Smooth muscle cell (in vitro differentiated cells): ENCODE results near the gene VSNL1. TPM values are rescaled to one million over a fixed set of nuclear protein-coding genes. Genes with fewer than 3 reads are reported as not detected.

Experiments used
- DNase-seq: peaks from one replicate; lab custom pipeline; 2025; ENCODE audit not compliant: unreplicated experiment; lab: John Stamatoyannopoulos, UW
- H2AFZ ChIP-seq: fragments of 200-600 bp; sonication (generic); 2 replicates; pipeline ENCODE4 v1.6.0; 2016; ENCODE audit warnings: antibody characterized with exemption, low read depth, mild to moderate bottlenecking
- H3F3A ChIP-seq: fragments of 200-600 bp; sonication (generic); 2 replicates; pipeline ENCODE4 v1.6.0; 2017; ENCODE audit warnings: antibody characterized with exemption, low read depth
- H3K27ac ChIP-seq: fragments of 200-600 bp; sonication (generic); 2 replicates; pipeline ENCODE4 v1.5.1; 2016; ENCODE audit warnings: low read depth, mild to moderate bottlenecking
- H3K27me3 ChIP-seq: fragments of 200-600 bp; sonication (generic); 2 replicates; pipeline ENCODE4 v1.6.1; 2016; ENCODE audit warnings: low read depth, mild to moderate bottlenecking
- H3K36me3 ChIP-seq: fragments of 200-600 bp; sonication (generic); 2 replicates; pipeline ENCODE4 v1.5.1; 2016; ENCODE audit warnings: low read depth
- H3K4me1 ChIP-seq: fragments of 200-600 bp; sonication (generic); 2 replicates; pipeline ENCODE4 v1.5.1; 2016; ENCODE audit warnings: low read depth
- H3K4me2 ChIP-seq: fragments of 200-600 bp; sonication (generic); 2 replicates; pipeline ENCODE4 v1.6.0; 2016; ENCODE audit warnings: mild to moderate bottlenecking
- H3K4me3 ChIP-seq: fragments of 200-600 bp; sonication (generic); 2 replicates; pipeline ENCODE4 v1.5.1; 2016; ENCODE audit warnings: mild to moderate bottlenecking
- H3K79me2 ChIP-seq: fragments of 200-600 bp; sonication (generic); 2 replicates; pipeline ENCODE4 v1.6.0; 2016; ENCODE audit warnings: low read depth, mild to moderate bottlenecking
- H3K9ac ChIP-seq: fragments of 200-600 bp; sonication (generic); 2 replicates; pipeline ENCODE4 v1.6.0; 2016; ENCODE audit warnings: low read depth
- H3K9me3 ChIP-seq: fragments of 200-600 bp; sonication (generic); replicated peaks from 2 replicates; pipeline ENCODE4 v1.5.1; 2016; ENCODE audit warnings: low read depth
- H4K20me1 ChIP-seq: fragments of 200-600 bp; sonication (generic); 2 replicates; pipeline ENCODE4 v1.6.0; 2016; ENCODE audit warnings: low read depth
- CTCF ChIP-seq: fragments of 200-600 bp; sonication (generic); IDR thresholded peaks from 2 replicates; pipeline ENCODE4 v1.5.1; 2017; ENCODE audit warnings: borderline replicate concordance, mild to moderate bottlenecking, antibody characterized with exemption; ENCODE audit not compliant: insufficient read depth, poor library complexity, severe bottlenecking
- WGBS: methylation state at CpG from one replicate; pipeline ENCODE4 v1.1.7; 2016; ENCODE audit warnings: low lambda C conversion rate; 5-methylcytosine and 5-hydroxymethylcytosine counted together
- polyA plus RNA-seq: library from polyadenylated mRNA; unstranded; fragments of >200 nt; fragmentation: Nextera tagmentation; extraction: Ambion mirVana; gene quantifications from 2 replicates; pipeline ENCODE4 v1.2.1, GENCODE V29; 2016
- total RNA-seq: library from RNA; depleted of rRNA; stranded (reverse); fragments of >200 nt; gene quantifications from 2 replicates; pipeline ENCODE4 v1.2.3, GENCODE V29; 2014

The VSNL1 gene
- total and polyA plus RNA-seq, 2 experiments from 2014 or later: 2.8 to 4.5 TPM

GRCh38 chr2:17594533-17595401 lies 54.3 kb downstream of the VSNL1 start:
- H4K20me1 ChIP-seq: no peaks in the 10 kb centered on the region
- H3K9me3 ChIP-seq: no peaks in the 10 kb centered on the region
- H3F3A ChIP-seq: peaks cover 3% of the 10 kb centered on the region
- H3K27ac ChIP-seq: peak overlapping the region; percentile 61
- H3K36me3 ChIP-seq: no peaks in the 10 kb centered on the region
- H3K4me3 ChIP-seq: no peak overlapping the region
- 42% methylated on average over 7 of the region's 7 CpGs for WGBS
- TF ChIP-seq CTCF: no peak
- peaks cover 4% of the 10 kb centered on the region for H3K4me1 ChIP-seq
- H3K79me2 ChIP-seq: no peaks in the 10 kb centered on the region
- no peak overlapping the region for H3K9ac ChIP-seq
- H3K4me2 ChIP-seq: peak overlapping the region; percentile 33
- no peak for DNase-seq
- H2AFZ ChIP-seq: no peak overlapping the region
- no peaks in the 10 kb centered on the region for H3K27me3 ChIP-seq

DNA sequence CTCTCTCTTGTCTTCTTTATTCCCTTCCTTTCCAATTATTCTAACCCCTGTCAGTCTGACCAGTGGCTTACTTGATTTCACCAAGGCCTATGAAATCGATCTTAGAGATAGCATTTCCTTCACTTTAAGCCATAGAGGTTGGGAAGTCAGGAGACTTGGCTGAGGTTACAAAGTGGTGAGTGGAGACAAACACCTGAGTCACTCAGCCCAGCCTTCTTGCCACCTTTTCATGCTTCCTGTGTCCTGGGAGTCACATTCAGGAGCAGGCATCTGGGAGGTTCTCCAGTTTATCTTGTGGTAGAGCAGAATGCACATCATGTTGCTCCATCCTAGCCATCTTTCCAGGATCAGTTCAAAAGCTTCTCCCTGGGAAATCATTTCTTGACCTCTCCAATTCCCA lies 59.1 kb downstream of the VSNL1 start:
- Histone ChIP-seq H3F3A (no peaks in the 10 kb centered on the region), H3K4me2 (no peak overlapping the region), H3K4me3 (no peak overlapping the region), H3K9ac (no peak overlapping the region), H4K20me1 (no peaks in the 10 kb centered on the region), H2AFZ (no peak overlapping the region), H3K9me3 (no peaks in the 10 kb centered on the region), H3K4me1 (no peaks in the 10 kb centered on the region), H3K36me3 (no peaks in the 10 kb centered on the region), H3K27me3 (no peaks in the 10 kb centered on the region), H3K27ac (no peak overlapping the region), H3K79me2 (no peaks in the 10 kb centered on the region)
- TF ChIP-seq CTCF: no peak
- DNase-seq: no peak
- 76% methylated on average over 1 of the region's 1 CpG for WGBS

GRCh38 chr2:17600556-17601204 lies 60.2 kb downstream of the VSNL1 start:
- no peak for TF ChIP-seq CTCF
- no peaks in the 10 kb centered on the region for H3K9me3 ChIP-seq
- no peaks in the 10 kb centered on the region for H3K79me2 ChIP-seq
- no peak for DNase-seq
- no peaks in the 10 kb centered on the region for H3F3A ChIP-seq
- no peak overlapping the region for H3K4me3 ChIP-seq
- no peak overlapping the region for H3K9ac ChIP-seq
- H3K36me3 ChIP-seq: no peaks in the 10 kb centered on the region
- H4K20me1 ChIP-seq: no peaks in the 10 kb centered on the region
- H3K27me3 ChIP-seq: no peaks in the 10 kb centered on the region
- H3K4me1 ChIP-seq: no peaks in the 10 kb centered on the region
- no peak overlapping the region for H2AFZ ChIP-seq
- no peak overlapping the region for H3K27ac ChIP-seq
- H3K4me2 ChIP-seq: no peak overlapping the region
